Measurements from ENCODE around the gene LPAR2.

Gene LPAR2

DNA sequence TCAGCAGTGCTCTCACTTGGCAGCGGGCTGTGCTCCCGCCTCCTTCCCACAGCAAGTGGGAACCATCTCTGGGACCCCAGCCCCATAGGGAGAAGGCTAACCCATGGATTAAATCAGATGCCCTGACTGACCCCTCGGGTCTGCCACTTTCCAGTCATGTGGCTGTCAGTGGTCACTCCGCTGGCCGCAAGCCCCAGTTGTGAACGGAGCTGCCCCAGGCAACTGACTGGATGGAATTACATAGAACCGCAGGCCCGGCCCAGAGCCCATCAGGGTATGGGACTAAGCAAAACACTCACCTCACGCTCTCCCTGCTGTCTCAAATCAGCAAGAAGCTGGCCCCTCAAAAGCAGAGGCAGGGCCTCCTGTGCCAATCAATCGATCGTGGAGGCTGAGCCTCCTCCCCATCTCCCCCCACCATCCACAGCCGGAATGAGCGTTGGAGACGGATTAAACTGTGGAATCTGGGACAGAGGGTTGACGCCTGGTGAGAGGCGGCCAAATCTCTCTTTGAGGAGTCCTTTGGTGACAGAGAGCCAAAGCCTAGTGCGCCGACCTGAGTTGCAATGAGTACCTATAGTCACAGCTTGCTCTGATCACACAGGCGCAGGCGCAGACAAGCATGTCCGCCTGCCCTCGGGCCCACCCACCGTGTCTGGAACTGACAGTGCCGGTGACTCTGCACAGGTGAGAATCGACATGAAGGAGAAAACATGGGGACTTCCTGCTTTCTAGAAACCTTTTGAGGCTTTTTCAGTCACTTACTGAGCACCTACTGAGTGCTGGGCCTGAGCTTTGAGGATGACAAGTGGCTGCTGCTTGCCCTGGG is 48.3 kb downstream of the LPAR2 start:
- H3K9me3 Mint-ChIP-seq = no peaks in the 10 kb centered on the region
- no peak for DNase-seq
- no peak overlapping the region for H3K27ac Mint-ChIP-seq
- no peak for ATAC-seq
- no peaks in the 10 kb centered on the region for H3K4me1 Mint-ChIP-seq
- no peak overlapping the region for H3K4me3 Mint-ChIP-seq
- no peaks in the 10 kb centered on the region for H3K27me3 Mint-ChIP-seq
- no peaks in the 10 kb centered on the region for H3K36me3 Mint-ChIP-seq (ENCODE audit: low read depth)

DNA sequence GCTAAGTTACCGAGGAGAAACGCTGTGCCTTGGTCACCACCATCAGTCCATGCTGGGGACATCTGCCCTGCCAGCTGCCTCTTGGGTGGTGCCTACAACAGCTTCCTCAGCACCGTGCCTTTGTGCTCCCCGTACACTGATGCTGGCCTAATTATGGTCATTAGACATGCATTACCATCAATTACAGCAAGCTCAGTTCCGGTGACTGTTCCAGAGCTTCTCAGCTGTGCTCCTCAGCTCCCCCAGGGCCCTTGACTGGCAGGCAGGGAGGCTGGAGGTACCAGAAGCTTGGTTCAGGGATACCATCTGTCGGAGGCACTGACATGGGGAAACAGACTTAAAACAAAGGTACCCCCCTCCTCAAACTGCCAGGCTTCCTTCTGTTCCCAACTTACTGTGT is 49.8 kb downstream of the LPAR2 start:
- ATAC-seq (no peak), DNase-seq (no peak)
- peaks cover 1% of the 10 kb centered on the region for H3K4me1 Mint-ChIP-seq
- H3K4me3 Mint-ChIP-seq = no peak overlapping the region
- no peak overlapping the region for H3K27ac Mint-ChIP-seq
- H3K9me3 Mint-ChIP-seq = no peaks in the 10 kb centered on the region
- H3K36me3 Mint-ChIP-seq (ENCODE audit: low read depth) = no peaks in the 10 kb centered on the region
- H3K27me3 Mint-ChIP-seq = no peaks in the 10 kb centered on the region

DNA sequence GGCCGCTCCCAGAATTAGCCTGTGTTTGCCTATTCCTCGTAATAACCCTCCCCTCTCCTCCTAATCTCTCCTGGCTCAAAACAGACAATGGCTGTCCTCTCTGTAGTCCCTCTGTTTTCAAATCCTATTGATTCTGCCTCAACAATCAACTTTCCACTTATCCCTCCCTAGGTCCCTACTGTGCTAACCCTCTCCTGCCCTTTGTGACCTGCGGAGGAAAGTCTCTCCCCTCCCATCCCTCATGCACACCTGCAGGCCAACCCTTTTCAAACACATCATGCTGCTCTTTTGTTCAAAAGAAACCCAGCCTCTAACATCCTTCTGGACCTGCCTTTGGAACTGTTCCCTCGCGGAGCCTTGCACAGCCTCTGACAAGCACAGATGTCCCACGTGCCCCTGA is 52.6 kb downstream of the LPAR2 start:
- no peaks in the 10 kb centered on the region for H3K9me3 Mint-ChIP-seq
- no peak overlapping the region for H3K27ac Mint-ChIP-seq
- no peak for ATAC-seq
- H3K27me3 Mint-ChIP-seq = no peaks in the 10 kb centered on the region
- no peaks in the 10 kb centered on the region for H3K36me3 Mint-ChIP-seq (ENCODE audit: low read depth)
- H3K4me3 Mint-ChIP-seq = no peak overlapping the region
- no peak for DNase-seq
- H3K4me1 Mint-ChIP-seq = peaks cover 2% of the 10 kb centered on the region
